ENCODE results near the gene TALDO1.
A peak's percentile ranks its signal among the peaks of the same experiment; 100 is the strongest.

TALDO1 gene

DNA sequence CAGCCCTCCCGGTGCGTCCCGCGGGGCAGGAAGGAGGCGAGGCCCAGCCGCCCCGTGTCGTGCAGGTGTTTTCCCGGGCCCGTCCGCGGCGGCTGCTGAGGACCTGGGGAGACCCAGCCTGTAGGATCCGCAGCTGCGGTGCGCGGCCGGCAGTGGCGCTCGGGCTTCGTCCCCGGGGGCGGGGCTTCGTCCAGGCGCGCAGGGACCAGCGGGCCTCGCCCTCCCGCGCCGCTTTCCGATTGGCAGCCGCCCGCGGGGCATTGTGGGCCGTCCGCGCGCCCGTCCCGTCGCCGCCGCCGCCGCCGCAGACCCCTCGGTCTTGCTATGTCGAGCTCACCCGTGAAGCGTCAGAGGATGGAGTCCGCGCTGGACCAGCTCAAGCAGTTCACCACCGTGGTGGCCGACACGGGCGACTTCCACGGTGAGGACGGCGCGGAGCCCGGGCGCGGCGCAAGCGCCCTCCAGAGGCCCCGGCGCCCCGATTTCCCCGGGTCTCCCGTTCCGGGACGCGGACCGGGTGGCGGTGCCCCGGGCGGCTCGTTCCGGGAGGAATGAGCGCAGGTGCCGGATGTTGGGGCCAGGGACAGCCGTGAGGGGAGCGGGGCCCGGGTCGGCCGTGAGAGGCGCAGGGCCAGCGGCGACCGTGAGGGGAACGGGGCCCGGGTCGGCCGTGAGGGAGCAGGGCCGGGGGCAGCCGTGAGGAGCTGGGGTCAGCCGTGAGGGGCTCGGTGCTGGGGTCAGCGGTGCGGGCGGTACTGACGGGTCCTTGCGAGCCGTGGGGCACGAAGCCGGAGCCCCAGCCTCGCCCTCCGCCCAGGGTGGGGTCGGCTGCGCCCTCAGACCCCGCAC is at the start of gene TALDO1:
Gene TALDO1, plus strand, starts transcription at position 307 of the 849 bp plus-strand sequence. Its CDS starts 18 bp downstream, at position 325.
- peak; percentile 96 for DNase-seq

DNA sequence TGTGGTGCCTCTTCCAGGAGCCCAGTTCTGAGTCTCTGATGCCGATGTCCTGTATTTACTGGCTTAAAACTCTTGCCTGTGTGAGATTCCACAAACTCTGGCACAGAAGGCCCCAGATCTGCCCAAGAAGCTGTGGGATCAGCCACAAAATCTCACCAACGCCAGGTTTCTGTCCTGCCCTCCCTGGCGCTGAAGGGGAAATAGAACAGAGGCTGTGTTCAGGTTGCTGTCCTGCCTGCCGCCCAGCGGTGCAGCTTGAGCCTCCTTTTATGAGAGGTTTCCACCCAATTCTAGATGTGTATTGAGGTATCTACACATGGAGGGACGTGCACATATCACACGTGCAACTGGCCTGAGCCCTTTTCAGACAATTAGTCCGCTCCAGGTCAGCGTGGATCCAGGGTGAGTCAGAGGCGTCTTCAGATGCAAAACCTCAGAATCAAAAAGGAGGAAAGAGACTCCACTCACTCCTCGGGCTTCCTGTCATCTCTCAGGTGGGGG is 49.4 kb upstream of the TALDO1 start:
- DNase-seq = no peak

GRCh38 chr11:698493-699115 is 48.7 kb upstream of the TALDO1 start:
- no peak for DNase-seq

GRCh38 chr11:699116-699508 is 48.2 kb upstream of the TALDO1 start:
- no peak for DNase-seq

GRCh38 chr11:699753-700152 is 47.5 kb upstream of the TALDO1 start:
- DNase-seq = no peak

DNA sequence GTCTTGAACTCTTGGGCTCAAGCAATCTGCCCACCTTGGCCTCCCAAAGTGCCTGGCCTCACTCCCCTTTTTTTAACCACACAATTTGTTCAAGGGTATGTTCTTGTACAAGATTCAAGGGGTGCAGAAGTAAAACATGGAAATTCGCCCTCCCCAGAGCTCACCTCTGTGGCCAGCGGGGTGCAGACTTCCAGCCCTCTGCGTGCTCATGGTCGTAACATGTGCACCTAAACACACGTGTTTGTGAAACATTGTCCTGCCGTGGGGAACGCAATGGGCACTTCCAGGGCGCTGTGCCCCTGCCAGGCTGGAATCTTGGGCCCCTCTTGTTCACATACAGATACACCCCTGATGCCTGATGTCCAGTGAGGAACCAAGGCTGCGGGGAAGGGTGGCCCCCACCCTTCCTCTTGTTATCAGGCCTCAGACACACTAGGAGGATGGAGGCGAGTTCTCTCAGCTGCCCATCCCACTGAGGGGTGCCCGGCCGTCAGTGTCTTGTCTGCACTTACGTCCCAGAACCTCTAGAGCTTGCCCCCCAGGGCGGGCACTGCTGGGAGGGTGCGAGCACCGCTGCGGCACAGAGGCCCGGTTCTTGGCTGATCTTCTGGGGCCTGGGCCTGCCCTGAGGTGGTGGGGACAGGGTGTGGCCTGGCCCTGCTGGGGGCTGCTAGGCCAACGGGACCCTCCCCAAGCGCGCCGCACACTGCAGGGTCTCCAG is 45.4 kb upstream of the TALDO1 start:
- no peak for DNase-seq

DNA sequence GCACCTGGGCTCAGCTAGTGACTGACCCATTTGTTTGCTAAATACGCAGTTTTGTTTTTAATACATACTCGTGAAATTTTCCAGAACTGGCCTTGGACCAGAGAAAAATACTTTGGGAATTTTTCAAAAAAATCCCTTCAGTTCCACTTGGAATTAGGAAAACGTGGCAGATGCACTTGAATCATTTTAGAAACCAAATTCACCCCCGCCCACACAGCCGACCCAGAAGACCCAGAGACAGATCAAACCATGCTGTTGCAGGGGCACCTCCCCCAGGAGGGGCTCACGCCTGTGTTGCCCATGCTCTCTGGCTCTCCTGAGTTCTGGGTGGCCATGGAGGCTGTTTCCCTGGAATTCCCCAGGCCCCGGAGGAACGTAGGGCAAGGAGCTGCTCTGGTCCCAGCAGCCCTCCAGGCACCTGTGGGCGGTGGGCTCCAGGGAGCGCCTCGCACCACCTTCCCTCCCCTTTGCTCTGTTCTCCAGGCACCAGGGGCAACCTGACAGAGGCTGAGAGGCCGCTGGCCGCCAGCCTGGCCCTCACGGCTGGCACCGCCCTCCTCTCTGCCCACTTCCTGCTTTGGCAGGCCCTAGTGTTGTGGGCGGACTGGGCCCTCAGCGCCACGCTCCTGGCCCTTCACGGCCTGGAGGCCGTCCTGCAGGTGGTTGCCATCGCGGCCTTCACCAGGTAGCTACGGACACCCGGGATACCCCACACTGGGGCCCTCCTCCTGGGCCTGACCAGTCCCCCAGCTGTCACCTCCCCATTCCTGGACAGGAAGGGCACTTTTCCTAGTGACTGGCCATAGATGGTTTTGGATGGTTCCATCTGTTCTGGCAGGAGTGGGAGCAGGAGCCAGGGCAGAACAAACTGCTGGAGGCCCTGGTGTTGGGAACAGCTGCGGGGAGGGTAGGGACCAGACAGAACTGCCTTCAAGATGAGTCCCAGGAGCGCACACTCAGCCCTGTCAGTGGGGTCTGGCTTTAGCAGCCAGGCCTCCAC is 44.5 kb upstream of the TALDO1 start:
- DNase-seq = no peak

DNA sequence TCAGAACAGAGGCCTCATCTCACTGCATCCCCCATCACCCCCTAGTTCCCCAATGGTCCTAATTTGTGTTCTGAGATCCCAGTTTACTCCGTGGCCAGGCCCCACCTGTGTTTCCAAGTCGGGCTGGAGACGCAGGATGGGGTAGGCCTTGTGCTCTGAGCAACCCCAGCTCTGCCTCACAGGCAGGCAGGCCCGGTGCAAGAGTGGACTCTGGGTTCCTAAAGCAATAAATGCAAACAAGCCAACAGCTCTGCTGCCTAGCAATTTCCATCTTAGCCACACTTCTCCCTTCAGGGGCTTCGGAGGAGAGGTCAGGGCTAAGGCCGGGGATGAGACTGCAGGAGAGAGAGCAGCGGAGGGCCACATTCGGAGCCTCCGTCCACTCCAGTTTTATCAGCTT is 43.8 kb upstream of the TALDO1 start:
- no peak for DNase-seq

- DNase-seq = no peak
Observed at GRCh38 chr11:704228-704674, 43.0 kb upstream of the TALDO1 start.

DNA sequence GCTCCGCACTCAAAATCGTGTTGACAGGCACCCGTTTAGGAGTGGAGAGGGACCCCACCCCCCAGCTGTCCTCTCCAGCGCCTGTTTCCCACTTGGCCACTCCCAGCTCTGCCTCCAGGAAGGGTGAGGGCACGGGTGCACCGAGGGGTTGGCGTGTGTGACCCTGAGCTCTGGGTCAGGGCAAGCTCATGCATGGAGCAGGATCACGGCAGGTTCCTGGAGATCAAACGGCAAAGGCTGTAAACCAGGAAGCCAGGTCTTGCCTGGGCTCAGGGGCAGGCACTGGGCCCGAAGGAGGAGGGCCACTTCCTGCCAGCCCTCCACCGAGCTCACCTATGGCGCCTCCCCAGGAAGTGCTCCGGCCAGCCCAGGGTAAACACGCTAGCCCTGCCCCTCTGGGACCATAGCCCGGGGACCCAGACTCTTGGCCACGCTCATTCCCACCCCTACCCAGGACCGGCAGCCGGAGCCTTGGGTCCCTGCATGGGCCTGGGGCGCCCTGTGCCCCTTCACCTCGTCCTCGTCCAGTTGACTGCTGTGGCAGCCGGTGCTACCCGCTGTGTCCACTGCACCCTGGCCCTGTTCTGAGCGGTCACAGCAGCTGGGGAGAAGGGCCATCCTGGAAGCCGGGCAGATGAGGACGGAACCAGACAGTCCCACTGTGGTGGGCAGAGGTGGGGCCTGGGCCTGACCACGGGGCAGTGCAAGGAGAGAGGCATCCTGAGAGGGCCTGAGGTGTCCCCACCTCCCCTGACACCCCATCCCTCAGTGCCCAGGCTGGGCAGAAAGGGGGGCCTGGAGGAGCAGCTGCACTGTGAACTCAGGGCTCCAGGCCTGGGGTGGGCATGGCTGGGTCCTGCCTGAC is 42.3 kb upstream of the TALDO1 start:
- DNase-seq = no peak

- DNase-seq = no peak
Observed at GRCh38 chr11:705646-706438, 41.4 kb upstream of the TALDO1 start, which contains the start of gene EPS8L2. EPS8L2 (plus strand) TSS chr11:706231; CDS start chr11:709408, 3,177 bp downstream.

DNA sequence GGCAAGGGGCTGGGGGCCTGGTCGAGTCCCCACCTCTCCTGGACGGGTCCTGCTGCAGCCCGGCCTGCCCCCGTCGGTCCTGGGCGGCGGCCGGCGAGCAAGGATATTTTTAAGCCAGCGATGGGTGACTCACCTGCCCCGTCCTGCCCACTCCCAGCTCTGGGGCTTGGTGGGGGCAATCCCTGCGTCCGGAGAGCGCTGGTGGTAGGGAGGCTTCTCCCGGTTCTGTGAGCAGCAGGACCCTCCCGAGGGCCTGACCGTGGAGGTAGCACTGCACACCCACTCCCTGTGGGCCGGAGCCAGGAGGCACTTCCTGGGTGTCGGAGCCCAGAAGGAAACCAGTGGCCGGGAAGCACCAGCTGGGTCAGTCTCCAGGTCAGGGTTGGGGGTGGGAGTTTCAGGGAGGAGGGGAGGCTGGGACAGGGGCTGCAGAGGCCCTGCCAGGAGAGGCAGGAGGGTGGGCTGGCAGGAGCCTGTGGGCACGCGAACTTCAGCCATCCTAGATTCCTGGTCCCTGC is 40.8 kb upstream of the TALDO1 start:
- no peak for DNase-seq

GRCh38 chr11:706957-707816 is 40.1 kb upstream of the TALDO1 start:
- DNase-seq = no peak

DNA sequence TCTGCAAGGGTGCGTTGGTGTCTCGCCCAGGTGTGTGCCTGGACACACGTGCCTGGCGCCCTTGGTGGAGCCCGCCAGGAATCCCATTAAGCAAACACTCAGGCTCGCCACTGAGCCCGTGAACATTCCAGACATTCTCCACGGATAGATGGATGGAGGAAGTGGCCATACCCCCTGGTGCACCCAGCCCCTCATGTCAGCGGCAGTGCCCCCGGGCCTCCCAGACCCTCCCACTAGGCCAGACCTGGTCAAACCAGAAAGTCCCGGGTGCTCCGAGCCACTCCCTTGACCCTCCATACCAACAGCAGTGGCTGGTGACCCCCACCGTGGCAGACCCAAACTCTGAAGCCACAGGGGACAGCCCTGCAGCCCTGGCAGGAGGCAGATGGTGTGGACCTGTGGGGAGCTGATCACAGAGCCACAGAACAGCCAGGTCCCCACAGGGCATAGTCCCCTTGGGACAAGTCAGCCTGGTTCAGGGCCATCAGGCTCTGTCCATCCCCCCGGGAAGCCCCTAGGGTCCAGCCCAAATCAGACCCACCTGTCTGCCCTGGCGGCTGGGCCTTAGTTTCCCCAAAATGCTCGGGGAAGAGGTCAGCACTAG is 39.3 kb upstream of the TALDO1 start:
- DNase-seq = no peak

- no peak for DNase-seq
Observed at GRCh38 chr11:708511-708910, 38.8 kb upstream of the TALDO1 start.

GRCh38 chr11:709109-709997 is 37.9 kb upstream of the TALDO1 start:
- DNase-seq = no peak

GRCh38 chr11:714436-714835 is 32.8 kb upstream of the TALDO1 start:
- no peak for DNase-seq

Measured in activated CD4-positive, alpha-beta T cell treated with anti-CD3 and anti-CD28 coated beads, Interleukin-10, Interleukin-2, amounts not matched to agents 100 ng/mL and 50 ng/mL, durations not matched to agents 16 hours and 8 hours (primary cell).